Adipose tissue (tissue), 3 donors: ENCODE measurements around the gene HLA-G. TPM values are rescaled to one million over a fixed set of nuclear protein-coding genes. Genes with fewer than 3 reads are reported as not detected.
"Not testable (repeated sequence)": the region's sequence is repeated elsewhere in the genome, so short reads cannot be mapped to it uniquely, and the experiment has no call there.

ENCODE experiments used
- H3K27ac ChIP-seq: one replicate; pipeline ENCODE4 v1.5.1; 2013; ENCODE audit warnings: low read depth, low read length
- WGBS, 3 donors: extraction: QIAGEN DNeasy Blood & Tissue Kit; methylation state at CpG; one replicate each; pipeline ENCODE4 v1.1.7; 2013; 5-methylcytosine and 5-hydroxymethylcytosine counted together
- polyA plus RNA-seq, 3 donors: library from polyadenylated mRNA; stranded (reverse); fragments of 200-250 nt; gene quantifications; one replicate each; pipeline ENCODE4 v1.2.3, GENCODE V29; 2013
- donor health status: healthy with polysubstance abuse.
- donor health status: Bipolar disorder and iron deficiency.
- donor health status: healthy.

The HLA-G gene
- polyA plus RNA-seq: under 1 TPM in 1 of 3 donors, not detected in 2; 0.07 TPM

- H3K27ac ChIP-seq: no peak within 1 kb of the TSS
- 8 to 10% (median 8%) methylated on average over 61 to 75 of the region's 75 CpGs for WGBS, 3 donors
Observed at GRCh38 chr6:29827579-29828470, at the start of gene HLA-G. Gene HLA-G (plus strand): TSS chr6:29827825. CDS start chr6:29827845, 20 bp downstream.

- H3K27ac ChIP-seq: not testable (repeated sequence)
- WGBS, 3 donors: 59 to 77% (median 67%) methylated on average over 13 of the region's 13 CpGs
Observed at GRCh38 chr6:29780019-29780698, 47.5 kb upstream of the HLA-G start.

GRCh38 chr6:29789176-29789575 is 38.4 kb upstream of the HLA-G start:
- no peak overlapping the region for H3K27ac ChIP-seq
- WGBS, 3 donors: 91 to 100% (median 91%) methylated on average over 1 of the region's 1 CpG

GRCh38 chr6:29790626-29791025 is 37.0 kb upstream of the HLA-G start:
- WGBS, 3 donors: 84 to 89% (median 86%) methylated on average over 3 of the region's 3 CpGs
- H3K27ac ChIP-seq: no peak overlapping the region

- no peak overlapping the region for H3K27ac ChIP-seq
- 49 to 64% (median 57%) methylated on average over 3 of the region's 3 CpGs for WGBS, 3 donors
Observed at GRCh38 chr6:29791162-29791561, 36.5 kb upstream of the HLA-G start.

GRCh38 chr6:29791786-29792122 is 35.9 kb upstream of the HLA-G start:
- 33 to 54% (median 37%) methylated on average over 12 of the region's 12 CpGs for WGBS, 3 donors
- H3K27ac ChIP-seq: no peak overlapping the region

GRCh38 chr6:29792123-29793035 is 35.2 kb upstream of the HLA-G start:
- no peak overlapping the region for H3K27ac ChIP-seq
- WGBS, 3 donors: 2 to 3% (median 2%) methylated on average over 71 to 79 of the region's 79 CpGs

- WGBS, 3 donors: 31 to 32% (median 31%) methylated on average over 11 of the region's 11 CpGs
- no peak overlapping the region for H3K27ac ChIP-seq
Observed at GRCh38 chr6:29793036-29793356, 34.6 kb upstream of the HLA-G start.

GRCh38 chr6:29793796-29794195 is 33.8 kb upstream of the HLA-G start:
- 51 to 75% (median 58%) methylated on average over 3 of the region's 3 CpGs for WGBS, 3 donors
- no peak overlapping the region for H3K27ac ChIP-seq

GRCh38 chr6:29796026-29796425 is 31.6 kb upstream of the HLA-G start:
- no peak overlapping the region for H3K27ac ChIP-seq

GRCh38 chr6:29797135-29797534 is 30.5 kb upstream of the HLA-G start:
- WGBS, 3 donors: 26 to 57% (median 41%) methylated on average over 2 of the region's 2 CpGs
- no peak overlapping the region for H3K27ac ChIP-seq

More at GRCh38 chr6:29796026-29796425, 31.6 kb upstream of the HLA-G start:
- WGBS, 3 donors: 55 to 62% (median 55%) methylated on average over 2 of the region's 2 CpGs

- 78 to 88% (median 86%) methylated on average over 5 of the region's 5 CpGs for WGBS, 3 donors
- no peak overlapping the region for H3K27ac ChIP-seq
Observed at GRCh38 chr6:29797966-29798365, 29.7 kb upstream of the HLA-G start.

GRCh38 chr6:29800254-29800653 is 27.4 kb upstream of the HLA-G start:
- no peak overlapping the region for H3K27ac ChIP-seq
- 84 to 90% (median 85%) methylated on average over 24 of the region's 24 CpGs for WGBS, 3 donors

- H3K27ac ChIP-seq: no peak overlapping the region
- WGBS, 3 donors: 86 to 94% (median 91%) methylated on average over 3 of the region's 3 CpGs
Observed at GRCh38 chr6:29806387-29806786, 21.2 kb upstream of the HLA-G start.

- no peak overlapping the region for H3K27ac ChIP-seq
Observed at GRCh38 chr6:29809249-29809648, 18.4 kb upstream of the HLA-G start.

GRCh38 chr6:29810371-29810770 is 17.3 kb upstream of the HLA-G start:
- no peak overlapping the region for H3K27ac ChIP-seq
- 42 to 72% (median 59%) methylated on average over 2 of the region's 2 CpGs for WGBS, 3 donors

GRCh38 chr6:29811377-29811776 is 16.2 kb upstream of the HLA-G start:
- no peak overlapping the region for H3K27ac ChIP-seq
- 84 to 95% (median 87%) methylated on average over 1 of the region's 1 CpG for WGBS, 3 donors

- H3K27ac ChIP-seq: no peak overlapping the region
- 3 to 29% (median 18%) methylated on average over 1 of the region's 1 CpG for WGBS, 3 donors
Observed at GRCh38 chr6:29813066-29813465, 14.6 kb upstream of the HLA-G start.

GRCh38 chr6:29813809-29814208 is 13.8 kb upstream of the HLA-G start:
- WGBS, 3 donors: 58 to 77% (median 63%) methylated on average over 7 of the region's 7 CpGs
- no peak overlapping the region for H3K27ac ChIP-seq
